SK-N-SH (cell line): ENCODE measurements around the gene ASGR1. TPM values are rescaled to one million over a fixed set of nuclear protein-coding genes. Genes with fewer than 3 reads are reported as not detected.

Experiments used
- CTCF ChIA-PET: fragments of 300-600, 350-600 bp; formaldehyde crosslinking; extraction: SDS; loops from one replicate; lab custom pipeline; 2021; lab: Yijun Ruan, JAX
- POLR2A ChIA-PET: fragments of 350-600 bp; sonication (Branson Sonifier 250); formaldehyde crosslinking; extraction: SDS; loops from one replicate; lab custom pipeline; 2020; ENCODE audit warnings: antibody characterized with exemption, inconsistent platforms; lab: Yijun Ruan, JAX
- DNase-seq: peaks from one replicate; pipeline ENCODE4 v3.0.0; 2012
- H2AFZ ChIP-seq: fragments of 200-600 bp; sonication (generic); 2 replicates; pipeline ENCODE4 v1.8.1; 2016; ENCODE audit warnings: antibody characterized with exemption, mild to moderate bottlenecking, low read depth
- H3F3A ChIP-seq: fragments of 200-600 bp; sonication (generic); replicated peaks from 2 replicates; pipeline ENCODE3; 2016; ENCODE audit warnings: antibody characterized with exemption, mild to moderate bottlenecking; ENCODE audit not compliant: insufficient read depth
- H3K27ac ChIP-seq, 2 experiments: fragments of 200-500 bp in 1 of 2; fragments of 200-600 bp in 1 of 2; sonication (Bioruptor generic) in 1 of 2; sonication (generic), shearing (Covaris generic) in 1 of 2; 2 replicates each; pipeline versions ENCODE4 v1.5.1 to v1.6.1; 2014 to 2016; ENCODE audit warnings: low read depth in 2 of 2, inconsistent platforms in 1 of 2, low read length in 1 of 2, mild to moderate bottlenecking in 1 of 2, mixed read lengths in 1 of 2
- H3K27me3 ChIP-seq: fragments of 200-600 bp; sonication (generic), shearing (Covaris generic); 2 replicates; pipeline ENCODE4 v1.6.1; 2016; ENCODE audit warnings: mixed run types; ENCODE audit not compliant: insufficient read depth
- H3K36me3 ChIP-seq, 2 experiments: fragments of 200-500 bp in 1 of 2; fragments of 200-600 bp in 1 of 2; sonication (Bioruptor generic) in 1 of 2; sonication (generic) in 1 of 2; replicated peaks in 1 of 2; 2 replicates each; pipeline versions ENCODE3 to v1.5.1; 2014 to 2016; ENCODE audit warnings: low read length in 1 of 2, mild to moderate bottlenecking in 1 of 2; ENCODE audit not compliant: insufficient read depth in 2 of 2, control insufficient read depth in 1 of 2
- H3K4me1 ChIP-seq, 2 experiments: fragments of 200-500 bp in 1 of 2; fragments of 200-600 bp in 1 of 2; sonication (Bioruptor generic) in 1 of 2; sonication (generic), shearing (Covaris generic) in 1 of 2; 2 replicates each; pipeline versions ENCODE4 v1.5.1 to v1.6.1; 2014 to 2016; ENCODE audit warnings: low read depth in 1 of 2, low read length in 1 of 2, mixed run types in 1 of 2; ENCODE audit not compliant: insufficient read depth in 2 of 2, control insufficient read depth in 1 of 2
- H3K4me2 ChIP-seq: fragments of 200-600 bp; sonication (generic), shearing (Covaris generic); 2 replicates; pipeline ENCODE4 v1.6.1; 2017; ENCODE audit warnings: mixed run types
- H3K4me3 ChIP-seq, 2 experiments: fragments of 200-500 bp in 1 of 2; fragments of 200-600 bp in 1 of 2; sonication (Bioruptor generic) in 1 of 2; sonication (generic), shearing (Covaris generic) in 1 of 2; 2 replicates each; pipeline versions ENCODE4 v1.5.1 to v1.8.1; 2014 to 2016; ENCODE audit warnings: low read depth in 2 of 2, inconsistent platforms in 1 of 2, low read length in 1 of 2, mild to moderate bottlenecking in 1 of 2, mixed read lengths in 1 of 2, moderate library complexity in 1 of 2
- H3K79me2 ChIP-seq: fragments of 200-600 bp; sonication (generic); 2 replicates; pipeline ENCODE4 v1.8.1; 2017; ENCODE audit warnings: mild to moderate bottlenecking; ENCODE audit not compliant: insufficient read depth
- H3K9ac ChIP-seq: fragments of 200-600 bp; sonication (generic); 2 replicates; pipeline ENCODE4 v1.6.1; 2017; ENCODE audit warnings: mixed run types
- H3K9me2 ChIP-seq: fragments of 200-600 bp; sonication (generic); 2 replicates; pipeline ENCODE4 v1.6.1; 2017; ENCODE audit warnings: mixed run types
- H3K9me3 ChIP-seq: fragments of 200-600 bp; sonication (generic); 2 replicates; pipeline ENCODE4 v1.6.1; 2017; ENCODE audit warnings: mixed run types, mild to moderate bottlenecking, moderate library complexity
- H4K20me1 ChIP-seq: fragments of 200-600 bp; sonication (generic); 2 replicates; pipeline ENCODE4 v1.6.1; 2017; ENCODE audit warnings: mild to moderate bottlenecking, mixed run types; ENCODE audit not compliant: insufficient read depth
- ELF1 ChIP-seq: IDR thresholded peaks from 2 replicates; pipeline ENCODE4 v1.4.0; 2012
- GABPA ChIP-seq: IDR thresholded peaks from 2 replicates; pipeline ENCODE4 v1.4.0; 2012; ENCODE audit warnings: low read depth, mild to moderate bottlenecking
- GATA2 ChIP-seq: sonication (generic); formaldehyde crosslinking; IDR thresholded peaks from 2 replicates; pipeline ENCODE4 v1.5.0; 2020; ENCODE audit warnings: mild to moderate bottlenecking, missing genetic modification reagents
- NFIC ChIP-seq: IDR thresholded peaks from 2 replicates; pipeline ENCODE4 v1.4.0; 2012; ENCODE audit warnings: borderline replicate concordance
- NRF1 ChIP-seq: IDR thresholded peaks from 2 replicates; pipeline ENCODE4 v1.6.1; 2012; ENCODE audit warnings: low read depth, mild to moderate bottlenecking, low read length
- PBX3 ChIP-seq: IDR thresholded peaks from 2 replicates; pipeline ENCODE4; 2012
- POLR2AphosphoS5 ChIP-seq: IDR thresholded peaks from 2 replicates; pipeline ENCODE4 v1.6.1; 2012; ENCODE audit warnings: low read depth, low read length
- RCOR1 ChIP-seq: fragments of 150-350 bp; IDR thresholded peaks from 2 replicates; pipeline ENCODE4 v1.6.1; 2017; ENCODE audit warnings: antibody characterized with exemption, low read length
- RXRA ChIP-seq: IDR thresholded peaks from 2 replicates; pipeline ENCODE4 v1.4.0; 2012; ENCODE audit warnings: low read depth, mild to moderate bottlenecking, borderline replicate concordance
- SIN3A ChIP-seq: IDR thresholded peaks from 2 replicates; pipeline ENCODE4 v1.6.1; 2012; ENCODE audit warnings: low read depth, mild to moderate bottlenecking, low read length, moderate library complexity, borderline replicate concordance
- SMC3 ChIP-seq: IDR thresholded peaks from 2 replicates; pipeline ENCODE4 v1.6.1; 2012; ENCODE audit warnings: low read depth, low read length, improper control_type of control experiment
- TAF1 ChIP-seq: IDR thresholded peaks from 2 replicates; pipeline ENCODE4 v1.6.1; 2012; ENCODE audit warnings: low read depth, mild to moderate bottlenecking, low read length, moderate library complexity, borderline replicate concordance
- TCF12 ChIP-seq: IDR thresholded peaks from 2 replicates; pipeline ENCODE4 v1.4.0; 2012
- USF2 ChIP-seq: fragments of 150-350 bp; IDR thresholded peaks from 2 replicates; pipeline ENCODE4 v1.6.1; 2017; ENCODE audit warnings: antibody characterized with exemption, low read length, low read depth, borderline replicate concordance
- YY1 ChIP-seq: IDR thresholded peaks from 2 replicates; pipeline ENCODE4 v1.4.0; 2012; ENCODE audit warnings: low read depth, mild to moderate bottlenecking
- WGBS: methylation state at CpG from one replicate; pipeline ENCODE4 v1.1.6; 2017; ENCODE audit warnings: low lambda C conversion rate; 5-methylcytosine and 5-hydroxymethylcytosine counted together
- polyA plus RNA-seq, 3 experiments: library from polyadenylated mRNA; depleted of rRNA; stranded (reverse); fragments of >200 nt; gene quantifications; 2 replicates each; pipeline ENCODE4 v1.2.3, GENCODE V29; 2012
- TF ChIP-seq, protein P1 (sequence below): IDR thresholded peaks from 2 replicates; pipeline ENCODE4 v1.4.0; 2012; ENCODE audit warnings: low read depth, borderline replicate concordance
- TF ChIP-seq, protein P2 (sequence below): IDR thresholded peaks from 2 replicates; pipeline ENCODE4 v1.6.1; 2012; ENCODE audit warnings: mild to moderate bottlenecking, low read depth, low read length, moderate library complexity
- TF ChIP-seq, protein P3 (sequence below): fragments of 200-600 bp; sonication (generic); IDR thresholded peaks from 2 replicates; pipeline ENCODE4 v1.6.1; 2017; ENCODE audit warnings: antibody characterized with exemption, mild to moderate bottlenecking, moderate library complexity
- TF ChIP-seq, protein P4 (sequence below): fragments of 150-350 bp; IDR thresholded peaks from 2 replicates; pipeline ENCODE4 v1.6.1; 2016; ENCODE audit warnings: mild to moderate bottlenecking, low read depth, low read length
- TF ChIP-seq, protein P5 (sequence below): IDR thresholded peaks from 2 replicates; pipeline ENCODE4 v1.4.0; 2012; ENCODE audit warnings: low read depth

Gene ASGR1
- polyA plus RNA-seq, 1 of the 3 experiments (the other 2 are of a cell fraction): 2.1 TPM

DNA sequence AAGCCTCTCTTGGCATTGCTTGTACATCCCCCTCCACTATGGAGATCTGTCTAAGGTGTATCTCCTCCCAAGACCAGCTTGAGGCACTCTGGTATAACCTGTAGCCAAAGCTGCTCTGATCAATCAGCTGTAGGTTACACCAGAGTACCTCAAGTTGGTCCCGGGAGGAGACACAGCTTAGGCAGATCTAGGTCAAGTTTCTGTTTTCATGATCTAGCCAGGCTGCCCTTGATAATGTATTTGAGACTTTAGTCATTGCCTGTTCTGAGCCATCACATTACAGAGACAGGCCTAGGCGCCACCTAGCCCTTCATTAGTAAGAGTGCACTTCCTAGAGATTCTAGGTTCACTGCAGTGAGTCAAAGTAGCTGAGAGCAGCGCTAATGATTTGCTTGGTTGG, 31.4 kb downstream of the ASGR1 start:
- no peak for DNase-seq
- H3K4me1 ChIP-seq: no peaks in the 10 kb centered on the region
- no peak overlapping the region for H3K4me3 ChIP-seq
- no peaks in the 10 kb centered on the region for H4K20me1 ChIP-seq
- no peak overlapping the region for H3K4me2 ChIP-seq
- H3K9me3 ChIP-seq: no peaks in the 10 kb centered on the region
- H3K36me3 ChIP-seq: no peaks in the 10 kb centered on the region
- ChIA-PET CTCF (interaction anchor here (0.6 to 17.9 kb wide), 3 partner anchors 9 to 98 kb away, joined by 3 to 502 read pairs (median 30); partner anchors contain the start of gene SLC16A11), POLR2A (no interaction called here)
- H3K27ac ChIP-seq: no peak overlapping the region
- TF ChIP-seq PBX3 (no peak), RCOR1 (no peak), SIN3A (no peak), RXRA (no peak), GATA2 (CRISPR knock-in tag) (no peak), ELF1 (no peak), USF2 (no peak), TAF1 (no peak), POLR2AphosphoS5 (no peak), YY1 (no peak), NFIC (no peak), GABPA (no peak), NRF1 (no peak), TCF12 (no peak), SMC3 (no peak)
- TF ChIP-seq, protein P1, sequence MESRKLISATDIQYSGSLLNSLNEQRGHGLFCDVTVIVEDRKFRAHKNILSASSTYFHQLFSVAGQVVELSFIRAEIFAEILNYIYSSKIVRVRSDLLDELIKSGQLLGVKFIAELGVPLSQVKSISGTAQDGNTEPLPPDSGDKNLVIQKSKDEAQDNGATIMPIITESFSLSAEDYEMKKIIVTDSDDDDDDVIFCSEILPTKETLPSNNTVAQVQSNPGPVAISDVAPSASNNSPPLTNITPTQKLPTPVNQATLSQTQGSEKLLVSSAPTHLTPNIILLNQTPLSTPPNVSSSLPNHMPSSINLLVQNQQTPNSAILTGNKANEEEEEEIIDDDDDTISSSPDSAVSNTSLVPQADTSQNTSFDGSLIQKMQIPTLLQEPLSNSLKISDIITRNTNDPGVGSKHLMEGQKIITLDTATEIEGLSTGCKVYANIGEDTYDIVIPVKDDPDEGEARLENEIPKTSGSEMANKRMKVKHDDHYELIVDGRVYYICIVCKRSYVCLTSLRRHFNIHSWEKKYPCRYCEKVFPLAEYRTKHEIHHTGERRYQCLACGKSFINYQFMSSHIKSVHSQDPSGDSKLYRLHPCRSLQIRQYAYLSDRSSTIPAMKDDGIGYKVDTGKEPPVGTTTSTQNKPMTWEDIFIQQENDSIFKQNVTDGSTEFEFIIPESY: no peak
- TF ChIP-seq, protein P2, sequence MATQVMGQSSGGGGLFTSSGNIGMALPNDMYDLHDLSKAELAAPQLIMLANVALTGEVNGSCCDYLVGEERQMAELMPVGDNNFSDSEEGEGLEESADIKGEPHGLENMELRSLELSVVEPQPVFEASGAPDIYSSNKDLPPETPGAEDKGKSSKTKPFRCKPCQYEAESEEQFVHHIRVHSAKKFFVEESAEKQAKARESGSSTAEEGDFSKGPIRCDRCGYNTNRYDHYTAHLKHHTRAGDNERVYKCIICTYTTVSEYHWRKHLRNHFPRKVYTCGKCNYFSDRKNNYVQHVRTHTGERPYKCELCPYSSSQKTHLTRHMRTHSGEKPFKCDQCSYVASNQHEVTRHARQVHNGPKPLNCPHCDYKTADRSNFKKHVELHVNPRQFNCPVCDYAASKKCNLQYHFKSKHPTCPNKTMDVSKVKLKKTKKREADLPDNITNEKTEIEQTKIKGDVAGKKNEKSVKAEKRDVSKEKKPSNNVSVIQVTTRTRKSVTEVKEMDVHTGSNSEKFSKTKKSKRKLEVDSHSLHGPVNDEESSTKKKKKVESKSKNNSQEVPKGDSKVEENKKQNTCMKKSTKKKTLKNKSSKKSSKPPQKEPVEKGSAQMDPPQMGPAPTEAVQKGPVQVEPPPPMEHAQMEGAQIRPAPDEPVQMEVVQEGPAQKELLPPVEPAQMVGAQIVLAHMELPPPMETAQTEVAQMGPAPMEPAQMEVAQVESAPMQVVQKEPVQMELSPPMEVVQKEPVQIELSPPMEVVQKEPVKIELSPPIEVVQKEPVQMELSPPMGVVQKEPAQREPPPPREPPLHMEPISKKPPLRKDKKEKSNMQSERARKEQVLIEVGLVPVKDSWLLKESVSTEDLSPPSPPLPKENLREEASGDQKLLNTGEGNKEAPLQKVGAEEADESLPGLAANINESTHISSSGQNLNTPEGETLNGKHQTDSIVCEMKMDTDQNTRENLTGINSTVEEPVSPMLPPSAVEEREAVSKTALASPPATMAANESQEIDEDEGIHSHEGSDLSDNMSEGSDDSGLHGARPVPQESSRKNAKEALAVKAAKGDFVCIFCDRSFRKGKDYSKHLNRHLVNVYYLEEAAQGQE: no peak
- TF ChIP-seq, protein P3, sequence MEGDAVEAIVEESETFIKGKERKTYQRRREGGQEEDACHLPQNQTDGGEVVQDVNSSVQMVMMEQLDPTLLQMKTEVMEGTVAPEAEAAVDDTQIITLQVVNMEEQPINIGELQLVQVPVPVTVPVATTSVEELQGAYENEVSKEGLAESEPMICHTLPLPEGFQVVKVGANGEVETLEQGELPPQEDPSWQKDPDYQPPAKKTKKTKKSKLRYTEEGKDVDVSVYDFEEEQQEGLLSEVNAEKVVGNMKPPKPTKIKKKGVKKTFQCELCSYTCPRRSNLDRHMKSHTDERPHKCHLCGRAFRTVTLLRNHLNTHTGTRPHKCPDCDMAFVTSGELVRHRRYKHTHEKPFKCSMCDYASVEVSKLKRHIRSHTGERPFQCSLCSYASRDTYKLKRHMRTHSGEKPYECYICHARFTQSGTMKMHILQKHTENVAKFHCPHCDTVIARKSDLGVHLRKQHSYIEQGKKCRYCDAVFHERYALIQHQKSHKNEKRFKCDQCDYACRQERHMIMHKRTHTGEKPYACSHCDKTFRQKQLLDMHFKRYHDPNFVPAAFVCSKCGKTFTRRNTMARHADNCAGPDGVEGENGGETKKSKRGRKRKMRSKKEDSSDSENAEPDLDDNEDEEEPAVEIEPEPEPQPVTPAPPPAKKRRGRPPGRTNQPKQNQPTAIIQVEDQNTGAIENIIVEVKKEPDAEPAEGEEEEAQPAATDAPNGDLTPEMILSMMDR: no peak
- TF ChIP-seq, protein P4, sequence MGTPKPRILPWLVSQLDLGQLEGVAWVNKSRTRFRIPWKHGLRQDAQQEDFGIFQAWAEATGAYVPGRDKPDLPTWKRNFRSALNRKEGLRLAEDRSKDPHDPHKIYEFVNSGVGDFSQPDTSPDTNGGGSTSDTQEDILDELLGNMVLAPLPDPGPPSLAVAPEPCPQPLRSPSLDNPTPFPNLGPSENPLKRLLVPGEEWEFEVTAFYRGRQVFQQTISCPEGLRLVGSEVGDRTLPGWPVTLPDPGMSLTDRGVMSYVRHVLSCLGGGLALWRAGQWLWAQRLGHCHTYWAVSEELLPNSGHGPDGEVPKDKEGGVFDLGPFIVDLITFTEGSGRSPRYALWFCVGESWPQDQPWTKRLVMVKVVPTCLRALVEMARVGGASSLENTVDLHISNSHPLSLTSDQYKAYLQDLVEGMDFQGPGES: no peak
- TF ChIP-seq, protein P5, sequence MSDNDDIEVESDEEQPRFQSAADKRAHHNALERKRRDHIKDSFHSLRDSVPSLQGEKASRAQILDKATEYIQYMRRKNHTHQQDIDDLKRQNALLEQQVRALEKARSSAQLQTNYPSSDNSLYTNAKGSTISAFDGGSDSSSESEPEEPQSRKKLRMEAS: no peak
- H3K79me2 ChIP-seq: no peaks in the 10 kb centered on the region
- H3K27me3 ChIP-seq: peaks cover 73% of the 10 kb centered on the region
- no peak overlapping the region for H3K9ac ChIP-seq
- 13% methylated on average over 3 of the region's 3 CpGs for WGBS
- no peaks in the 10 kb centered on the region for H3F3A ChIP-seq
- H2AFZ ChIP-seq: no peak overlapping the region
- H3K9me2 ChIP-seq: no peaks in the 10 kb centered on the region
